Skeletal muscle satellite cell (primary cell): ENCODE data around the gene TFB1M.

ENCODE experiments used
- H3K27me3 ChIP-seq: 2 replicates; pipeline ENCODE4 v1.7.0; 2013; ENCODE audit warnings: low read length; ENCODE audit not compliant: control insufficient read depth, insufficient read depth
- H3K36me3 ChIP-seq: 2 replicates; pipeline ENCODE4 v1.7.0; 2013; ENCODE audit warnings: mild to moderate bottlenecking, control low read depth, low read length; ENCODE audit not compliant: insufficient read depth
- H3K4me1 ChIP-seq: 2 replicates; pipeline ENCODE4 v1.7.0; 2013; ENCODE audit warnings: low read length; ENCODE audit not compliant: control insufficient read depth, insufficient read depth
- H3K4me2 ChIP-seq: 2 replicates; pipeline ENCODE4 v1.7.0; 2013; ENCODE audit warnings: mild to moderate bottlenecking, low read length
- H3K4me3 ChIP-seq: 2 replicates; pipeline ENCODE4 v1.7.0; 2013; ENCODE audit warnings: low read length
- H3K9ac ChIP-seq: 2 replicates; pipeline ENCODE4 v1.7.0; 2013; ENCODE audit warnings: mild to moderate bottlenecking, low read depth, low read length, moderate library complexity
- H3K9me3 ChIP-seq: replicated peaks from 2 replicates; pipeline ENCODE4 v1.7.0; 2013; ENCODE audit warnings: mild to moderate bottlenecking, control low read depth, low read length

Gene TFB1M

GRCh38 chr6:155260686-155261085 lies 53.6 kb downstream of the TFB1M start:
- Histone ChIP-seq H3K4me3 (no peak overlapping the region), H3K4me1 (peaks cover 9% of the 10 kb centered on the region), H3K36me3 (peaks cover 17% of the 10 kb centered on the region), H3K27me3 (no peaks in the 10 kb centered on the region), H3K9ac (no peak overlapping the region), H3K4me2 (no peak overlapping the region), H3K9me3 (no peaks in the 10 kb centered on the region)

GRCh38 chr6:155259897-155260296 lies 54.4 kb downstream of the TFB1M start:
- Histone ChIP-seq H3K36me3 (peaks cover 25% of the 10 kb centered on the region), H3K9me3 (no peaks in the 10 kb centered on the region), H3K27me3 (no peaks in the 10 kb centered on the region), H3K4me3 (no peak overlapping the region), H3K4me2 (no peak overlapping the region), H3K9ac (no peak overlapping the region), H3K4me1 (peaks cover 4% of the 10 kb centered on the region)

GRCh38 chr6:155259204-155259603 lies 55.1 kb downstream of the TFB1M start:
- Histone ChIP-seq H3K4me3 (no peak overlapping the region), H3K36me3 (peaks cover 32% of the 10 kb centered on the region), H3K27me3 (no peaks in the 10 kb centered on the region), H3K9me3 (no peaks in the 10 kb centered on the region), H3K4me1 (no peaks in the 10 kb centered on the region), H3K9ac (no peak overlapping the region), H3K4me2 (no peak overlapping the region)

GRCh38 chr6:155257796-155258195 lies 56.5 kb downstream of the TFB1M start:
- no peaks in the 10 kb centered on the region for H3K9me3 ChIP-seq
- peaks cover 40% of the 10 kb centered on the region for H3K36me3 ChIP-seq
- no peak overlapping the region for H3K4me2 ChIP-seq
- no peaks in the 10 kb centered on the region for H3K27me3 ChIP-seq
- no peak overlapping the region for H3K4me3 ChIP-seq
- no peak overlapping the region for H3K9ac ChIP-seq
- no peaks in the 10 kb centered on the region for H3K4me1 ChIP-seq

DNA sequence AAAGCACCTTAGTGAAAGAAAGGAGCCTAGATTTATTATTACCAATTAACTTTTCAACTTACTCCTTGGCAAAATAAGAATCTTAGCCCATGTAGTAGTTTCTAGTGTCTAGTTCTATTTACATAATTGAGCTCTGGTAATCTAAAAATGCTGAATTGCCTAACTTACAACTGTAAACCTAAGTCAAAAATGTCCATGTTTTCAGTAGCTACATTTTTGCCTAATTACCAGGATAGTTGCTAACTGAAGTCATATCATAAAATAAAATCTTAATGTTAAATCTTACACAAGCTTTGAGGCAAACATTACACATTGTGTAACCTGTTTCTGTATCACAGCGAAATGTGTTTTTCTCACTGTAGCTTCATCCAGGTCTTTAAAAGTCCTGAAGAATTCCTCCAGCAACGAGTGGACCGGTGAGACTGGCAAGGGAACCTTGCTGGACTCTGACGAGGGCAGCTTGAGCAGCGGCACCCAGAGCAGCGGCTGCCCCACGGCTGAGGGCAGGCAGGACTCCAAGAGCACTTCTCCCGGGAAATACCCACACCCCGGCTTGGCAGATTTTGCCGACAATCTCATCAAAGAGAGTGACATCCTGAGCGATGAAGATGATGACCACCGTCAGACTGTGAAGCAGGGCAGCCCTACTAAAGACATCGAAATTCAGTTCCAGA lies 58.0 kb downstream of the TFB1M start:
- Histone ChIP-seq H3K36me3 (peaks cover 44% of the 10 kb centered on the region), H3K4me3 (no peak overlapping the region), H3K4me1 (no peaks in the 10 kb centered on the region), H3K27me3 (no peaks in the 10 kb centered on the region), H3K9ac (no peak overlapping the region), H3K4me2 (no peak overlapping the region), H3K9me3 (no peaks in the 10 kb centered on the region)

DNA sequence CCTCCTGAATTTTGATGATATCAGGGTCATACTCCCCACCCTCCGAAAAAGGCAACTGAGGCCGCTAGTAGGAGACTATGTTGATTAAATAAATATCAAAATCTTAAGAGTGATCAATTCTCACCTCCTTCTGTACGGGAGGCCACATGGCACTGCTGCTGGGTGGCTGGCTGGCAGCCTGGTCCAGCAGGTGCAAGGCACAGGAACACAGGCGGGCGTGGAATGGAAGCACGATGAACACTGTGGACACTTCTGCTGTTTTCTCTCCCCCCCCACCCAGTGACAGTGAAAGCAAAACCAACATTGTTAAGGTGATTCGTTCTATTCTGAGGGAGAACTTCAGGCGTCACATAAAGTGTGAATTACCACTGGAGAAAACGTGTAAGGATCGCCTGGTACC lies 60.1 kb downstream of the TFB1M start:
- H3K27me3 ChIP-seq, result no peaks in the 10 kb centered on the region
- H3K9me3 ChIP-seq, result no peaks in the 10 kb centered on the region
- no peaks in the 10 kb centered on the region for H3K4me1 ChIP-seq
- no peak overlapping the region for H3K4me3 ChIP-seq
- H3K36me3 ChIP-seq, result peaks cover 46% of the 10 kb centered on the region
- no peak overlapping the region for H3K4me2 ChIP-seq
- no peak overlapping the region for H3K9ac ChIP-seq

DNA sequence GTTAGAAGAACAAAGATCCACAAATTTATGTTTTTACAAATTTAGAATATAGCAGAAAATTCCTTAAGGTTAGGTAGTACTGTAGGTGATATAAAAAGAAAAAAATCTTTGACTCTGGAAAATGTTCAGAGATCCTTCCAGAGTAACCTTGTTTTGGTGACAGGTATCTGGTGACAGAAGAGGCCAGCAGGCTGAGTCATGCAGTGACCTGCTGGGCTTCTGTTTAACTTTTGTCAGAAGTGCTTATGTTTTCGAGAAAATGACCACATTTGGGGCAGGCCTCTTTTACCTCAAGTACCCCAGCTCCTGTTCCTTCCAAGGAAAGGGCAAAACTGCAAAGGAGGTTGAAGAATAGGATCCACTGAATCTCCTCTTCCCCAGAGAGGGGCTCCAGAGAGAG lies 60.9 kb downstream of the TFB1M start:
- peaks cover 46% of the 10 kb centered on the region for H3K36me3 ChIP-seq
- H3K27me3 ChIP-seq, result no peaks in the 10 kb centered on the region
- no peaks in the 10 kb centered on the region for H3K9me3 ChIP-seq
- no peak overlapping the region for H3K4me2 ChIP-seq
- H3K9ac ChIP-seq, result no peak overlapping the region
- peaks cover under 1% of the 10 kb centered on the region for H3K4me1 ChIP-seq
- H3K4me3 ChIP-seq, result no peak overlapping the region

DNA sequence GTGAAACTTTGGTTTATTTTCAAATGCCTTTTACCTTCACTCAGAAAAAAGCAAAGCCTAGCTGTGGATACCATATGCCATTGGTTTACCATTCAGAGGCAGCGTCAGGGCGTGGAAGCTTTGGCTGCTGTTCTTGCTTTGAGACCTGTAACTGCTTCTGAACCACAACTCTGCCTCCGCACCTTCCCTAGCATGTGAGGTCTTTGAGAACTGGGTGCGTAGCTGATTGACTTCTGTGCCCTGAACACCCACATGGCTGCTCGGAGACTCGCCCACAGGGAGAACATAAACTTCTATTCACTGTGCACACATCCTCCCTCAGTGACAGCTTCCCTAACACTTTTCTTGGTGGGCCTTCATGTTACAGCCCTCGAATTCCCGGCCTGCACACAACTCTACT lies 61.7 kb downstream of the TFB1M start:
- Histone ChIP-seq H3K27me3 (no peaks in the 10 kb centered on the region), H3K9ac (no peak overlapping the region), H3K36me3 (peaks cover 46% of the 10 kb centered on the region), H3K4me2 (no peak overlapping the region), H3K4me1 (peaks cover 8% of the 10 kb centered on the region), H3K4me3 (no peak overlapping the region), H3K9me3 (no peaks in the 10 kb centered on the region)

GRCh38 chr6:155250701-155251381 lies 63.4 kb downstream of the TFB1M start:
- Histone ChIP-seq H3K27me3 (no peaks in the 10 kb centered on the region), H3K4me3 (no peak overlapping the region), H3K36me3 (peaks cover 43% of the 10 kb centered on the region), H3K4me2 (no peak overlapping the region), H3K9ac (no peak overlapping the region), H3K4me1 (peaks cover 20% of the 10 kb centered on the region), H3K9me3 (no peaks in the 10 kb centered on the region)

DNA sequence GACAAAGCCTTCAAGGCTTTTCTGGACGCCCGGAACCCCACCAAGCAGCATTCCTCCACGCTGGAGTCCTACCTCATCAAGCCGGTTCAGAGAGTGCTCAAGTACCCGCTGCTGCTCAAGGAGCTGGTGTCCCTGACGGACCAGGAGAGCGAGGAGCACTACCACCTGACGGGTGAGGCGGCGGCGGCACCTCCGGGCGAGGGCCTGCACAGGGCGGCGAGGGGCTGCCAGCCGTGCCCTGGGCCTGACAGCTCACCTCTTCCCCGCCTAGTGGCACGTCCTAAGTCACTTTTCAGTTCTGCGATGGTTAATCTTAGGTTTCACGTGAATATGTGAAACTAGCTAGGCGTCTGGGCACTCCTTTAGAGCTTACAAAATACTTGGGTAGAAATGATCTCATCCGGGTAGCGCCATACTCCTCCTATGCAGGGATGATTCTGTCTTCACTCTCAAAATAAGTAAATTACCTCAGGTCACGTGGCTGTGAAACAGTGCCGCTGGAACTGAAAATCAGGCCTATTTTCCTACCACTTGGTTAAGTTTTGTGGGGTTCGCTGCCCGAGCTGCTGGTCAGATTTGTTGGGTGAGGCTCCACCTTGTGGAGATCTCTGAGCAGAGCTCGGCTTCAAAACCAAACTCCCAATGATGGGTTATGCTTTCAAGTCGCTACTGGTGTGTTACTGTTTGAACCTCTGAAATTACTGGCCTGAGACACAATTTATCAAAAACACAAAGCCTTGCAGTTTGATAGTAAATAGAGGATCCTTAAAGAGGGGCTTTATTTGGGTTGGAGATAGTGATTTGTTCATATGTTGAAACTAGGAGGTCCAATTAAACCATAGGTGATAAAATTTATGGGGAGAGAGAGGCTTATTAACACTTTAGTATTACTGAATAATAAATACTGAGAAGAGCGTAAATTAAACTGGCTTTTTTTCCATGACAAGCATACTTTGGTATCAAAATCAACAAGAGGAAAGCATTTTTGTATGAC lies 66.0 kb downstream of the TFB1M start:
- peak overlapping the region; percentile 11 for H3K4me3 ChIP-seq
- peak overlapping the region; percentile 71 for H3K9ac ChIP-seq
- peaks cover 21% of the 10 kb centered on the region for H3K36me3 ChIP-seq
- H3K4me2 ChIP-seq, result peak overlapping the region; percentile 9
- no peaks in the 10 kb centered on the region for H3K27me3 ChIP-seq
- peaks cover 21% of the 10 kb centered on the region for H3K4me1 ChIP-seq
- no peaks in the 10 kb centered on the region for H3K9me3 ChIP-seq

DNA sequence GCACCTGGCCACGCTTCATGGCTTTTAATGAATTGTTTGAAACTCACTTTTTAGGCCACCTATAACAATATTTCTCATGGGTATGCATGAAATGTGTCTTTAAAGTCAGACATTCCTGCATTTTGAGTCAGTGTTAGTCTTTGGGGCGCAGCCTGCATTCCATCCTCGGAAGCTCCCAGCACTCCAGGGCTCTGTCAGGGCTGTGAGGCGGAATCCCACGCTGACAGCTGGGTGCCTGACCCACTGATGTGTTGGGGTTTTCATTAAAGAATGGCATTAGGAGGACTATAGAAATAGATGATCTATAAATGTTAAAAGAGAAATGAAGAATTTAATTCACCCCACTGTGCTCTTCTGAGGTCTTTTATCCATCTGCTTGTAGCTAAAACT lies 66.7 kb downstream of the TFB1M start:
- Histone ChIP-seq H3K4me2 (peak overlapping the region; percentile 9), H3K4me3 (peak overlapping the region; percentile 11), H3K4me1 (peaks cover 21% of the 10 kb centered on the region), H3K36me3 (peaks cover 19% of the 10 kb centered on the region), H3K9ac (peak overlapping the region; percentile 71), H3K27me3 (no peaks in the 10 kb centered on the region), H3K9me3 (no peaks in the 10 kb centered on the region)
